Epithelial cell of proximal tubule (primary cell): ENCODE measurements around the gene ELMO3. TPM values are rescaled to one million over a fixed set of nuclear protein-coding genes. Genes with fewer than 3 reads are reported as not detected.

Experiments
- DNase-seq: peaks from one replicate; pipeline ENCODE4 v3.0.0-alpha.2; 2011; ENCODE audit warnings: low read depth
- H3K4me3 ChIP-seq: 2 replicates; pipeline ENCODE4 v1.5.1; 2011; ENCODE audit warnings: low read depth, mild to moderate bottlenecking, low read length
- total RNA-seq: library from RNA; depleted of rRNA; stranded (reverse); fragments of >200 nt; gene quantifications from 2 replicates; pipeline ENCODE4 v1.2.3, GENCODE V29; 2015
- TF ChIP-seq, protein P1 (sequence below): conservative IDR thresholded peaks from 2 replicates; pipeline ENCODE4 v1.5.1; 2012; ENCODE audit warnings: low read depth, mild to moderate bottlenecking, low read length

Gene ELMO3
- total RNA-seq, 1 donor from 2014 or later: 11.0 TPM

GRCh38 chr16:67177743-67178699 is 20.9 kb upstream of the ELMO3 start:
- H3K4me3 ChIP-seq: peak overlapping the region; percentile 45
- DNase-seq: no peak
- TF ChIP-seq, protein P1, sequence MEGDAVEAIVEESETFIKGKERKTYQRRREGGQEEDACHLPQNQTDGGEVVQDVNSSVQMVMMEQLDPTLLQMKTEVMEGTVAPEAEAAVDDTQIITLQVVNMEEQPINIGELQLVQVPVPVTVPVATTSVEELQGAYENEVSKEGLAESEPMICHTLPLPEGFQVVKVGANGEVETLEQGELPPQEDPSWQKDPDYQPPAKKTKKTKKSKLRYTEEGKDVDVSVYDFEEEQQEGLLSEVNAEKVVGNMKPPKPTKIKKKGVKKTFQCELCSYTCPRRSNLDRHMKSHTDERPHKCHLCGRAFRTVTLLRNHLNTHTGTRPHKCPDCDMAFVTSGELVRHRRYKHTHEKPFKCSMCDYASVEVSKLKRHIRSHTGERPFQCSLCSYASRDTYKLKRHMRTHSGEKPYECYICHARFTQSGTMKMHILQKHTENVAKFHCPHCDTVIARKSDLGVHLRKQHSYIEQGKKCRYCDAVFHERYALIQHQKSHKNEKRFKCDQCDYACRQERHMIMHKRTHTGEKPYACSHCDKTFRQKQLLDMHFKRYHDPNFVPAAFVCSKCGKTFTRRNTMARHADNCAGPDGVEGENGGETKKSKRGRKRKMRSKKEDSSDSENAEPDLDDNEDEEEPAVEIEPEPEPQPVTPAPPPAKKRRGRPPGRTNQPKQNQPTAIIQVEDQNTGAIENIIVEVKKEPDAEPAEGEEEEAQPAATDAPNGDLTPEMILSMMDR: no peak

- TF ChIP-seq, protein P1: peak; percentile 28
- DNase-seq: no peak
- H3K4me3 ChIP-seq: no peak overlapping the region
Observed at GRCh38 chr16:67179421-67180080, 19.4 kb upstream of the ELMO3 start.

GRCh38 chr16:67180166-67180565 is 18.8 kb upstream of the ELMO3 start:
- H3K4me3 ChIP-seq: no peak overlapping the region
- no peak for DNase-seq
- TF ChIP-seq, protein P1: no peak

DNA sequence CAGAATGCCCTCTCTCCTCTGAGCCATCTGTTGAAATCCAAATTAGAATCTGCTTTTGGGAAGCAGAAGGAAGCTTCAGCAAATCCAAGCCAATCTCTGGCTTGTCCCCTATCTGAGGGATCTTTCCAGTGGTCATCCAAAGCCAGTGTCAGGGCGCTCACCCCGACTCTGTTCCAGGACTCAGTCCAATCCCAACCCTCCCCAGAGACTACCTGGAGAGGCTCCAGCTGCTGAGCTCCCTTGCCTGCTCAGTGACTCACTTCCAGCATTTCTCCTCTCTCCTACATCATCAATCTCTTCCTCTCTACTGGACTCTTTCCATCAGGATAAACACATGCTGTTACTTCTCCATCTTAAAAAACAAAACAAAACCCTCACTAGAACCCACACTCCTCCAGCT is 17.6 kb upstream of the ELMO3 start:
- TF ChIP-seq, protein P1: no peak
- DNase-seq: no peak
- H3K4me3 ChIP-seq: no peak overlapping the region

DNA sequence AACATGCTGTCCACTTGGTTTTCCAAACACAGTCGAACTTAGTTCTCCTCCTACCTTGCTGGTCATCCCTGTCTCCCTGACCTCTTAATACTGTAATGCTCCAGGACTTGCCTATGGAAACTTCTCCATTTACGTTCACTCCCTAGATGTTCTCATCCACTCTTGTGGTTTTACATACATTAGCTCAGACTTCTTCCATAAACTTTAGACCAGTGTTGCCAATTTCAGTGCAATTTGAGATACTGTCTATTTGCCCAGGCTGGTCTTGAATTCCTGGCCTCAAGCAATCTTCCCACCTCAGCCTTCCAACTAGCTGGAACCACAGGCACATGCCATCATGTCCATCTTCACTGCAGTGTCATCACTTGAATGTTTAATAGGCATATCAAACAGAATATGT is 16.6 kb upstream of the ELMO3 start:
- TF ChIP-seq, protein P1: no peak
- no peak for DNase-seq
- no peak overlapping the region for H3K4me3 ChIP-seq

DNA sequence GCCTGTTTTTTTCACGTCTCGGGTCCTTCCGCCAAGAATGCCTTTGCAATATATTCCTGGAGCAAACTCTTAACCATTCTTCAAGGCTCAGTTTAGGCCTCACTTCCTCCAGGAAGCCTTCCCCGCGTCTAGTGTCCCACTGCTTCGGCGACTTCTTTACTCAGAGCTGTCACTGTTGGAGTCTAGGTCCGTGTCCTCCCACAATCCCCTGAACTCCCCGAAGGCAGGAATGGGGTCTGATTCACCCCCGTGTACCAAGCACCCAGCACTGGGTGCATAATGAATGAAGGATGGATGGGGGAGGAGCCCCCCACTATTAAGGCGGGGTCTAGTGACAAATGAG is 15.7 kb upstream of the ELMO3 start:
- TF ChIP-seq, protein P1: no peak
- no peak for DNase-seq

More for the DNA sequence above, 15.7 kb upstream of the ELMO3 start:
- H3K4me3 ChIP-seq: peak overlapping the region; percentile 66
